GM21381 (cell line): ENCODE data around the gene SCFD2.
"Not testable (repeated sequence)": the region's sequence is repeated elsewhere in the genome, so short reads cannot be mapped to it uniquely, and the experiment has no call there.

Experiments used
- ATAC-seq: cut with Tn5 transposase; IDR thresholded peaks from one replicate; pipeline ENCODE4 v1.9.1; 2021; ENCODE audit warnings: mild to moderate bottlenecking, moderate library complexity; ENCODE audit not compliant: unreplicated experiment

The SCFD2 gene

DNA sequence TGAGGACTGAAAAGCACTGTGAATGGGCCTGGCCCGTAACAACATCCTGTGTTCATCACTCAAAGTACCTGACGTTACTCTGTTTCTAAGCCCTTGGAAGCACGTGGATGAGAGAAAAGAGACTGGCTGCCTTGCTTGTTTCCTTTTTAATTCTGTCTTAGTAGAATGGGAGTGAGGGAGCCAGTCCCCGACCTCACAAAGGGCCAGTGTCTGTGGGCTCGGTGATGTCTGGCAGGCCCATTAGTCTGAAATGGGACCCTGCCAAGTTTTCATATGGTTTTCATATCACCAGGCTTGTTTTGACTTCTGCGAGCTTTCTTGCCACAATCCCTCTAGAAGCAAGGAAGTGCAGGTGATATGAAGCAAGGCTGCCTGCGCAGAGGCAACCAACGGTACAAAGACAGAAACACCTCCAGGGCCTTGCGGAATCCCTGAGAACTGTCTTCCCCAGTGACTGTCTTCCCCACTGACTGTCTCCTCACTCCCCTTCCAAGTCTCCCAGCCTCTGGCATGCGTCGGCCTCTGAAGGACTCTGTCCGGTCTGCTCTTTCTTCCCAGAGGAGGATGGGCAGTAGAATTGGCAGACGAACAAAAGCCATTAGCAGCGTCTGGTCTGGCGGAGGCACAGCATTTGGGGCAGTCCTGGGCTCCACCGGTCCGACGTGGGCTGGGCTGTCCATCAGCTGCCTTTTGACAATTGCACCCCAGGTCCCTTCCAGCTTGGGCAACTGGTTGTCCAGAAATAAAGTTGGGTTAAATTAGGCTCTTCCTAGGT is 524.0 kb downstream of the SCFD2 start:
- ATAC-seq: no peak

DNA sequence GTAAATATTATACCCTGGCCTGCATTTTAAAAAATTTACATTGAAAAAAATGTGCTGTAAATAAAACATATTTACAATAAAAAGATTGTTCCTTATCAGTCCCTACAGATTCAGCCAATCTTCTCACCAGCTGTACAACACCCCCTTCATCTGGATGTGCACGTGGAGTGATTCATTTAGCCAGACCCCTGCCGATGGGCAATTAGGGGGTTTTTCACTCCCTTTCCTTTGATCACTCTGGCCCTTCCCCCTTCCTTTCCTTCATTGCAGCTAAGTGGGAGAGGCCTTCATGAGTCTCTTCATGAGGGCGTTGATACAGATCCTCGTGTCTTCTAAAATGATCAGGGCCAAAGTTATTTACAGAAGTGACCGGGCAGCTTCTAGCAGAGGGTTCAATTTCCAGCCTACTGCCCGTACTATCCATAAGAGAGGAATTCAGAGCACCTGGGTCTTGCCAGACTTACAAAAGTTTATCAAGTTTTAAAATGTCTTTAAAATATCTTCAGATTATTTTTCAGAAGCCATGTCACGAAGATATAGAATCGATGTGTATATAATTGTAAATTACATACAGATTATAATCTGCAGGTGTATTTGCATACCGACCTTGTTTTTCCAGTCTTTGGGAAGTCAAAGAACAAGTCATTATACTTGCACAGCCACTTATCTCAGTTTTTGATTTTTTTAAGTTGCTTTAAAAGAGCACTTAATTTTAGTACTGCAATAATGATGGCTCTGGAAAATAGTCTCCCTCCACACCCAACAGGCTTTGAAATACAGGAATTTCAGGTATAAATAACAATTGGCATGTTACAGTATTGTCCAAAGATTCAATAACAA is 525.1 kb downstream of the SCFD2 start:
- ATAC-seq: no peak

GRCh38 chr4:52838729-52839586 is 526.9 kb downstream of the SCFD2 start:
- ATAC-seq: no peak

DNA sequence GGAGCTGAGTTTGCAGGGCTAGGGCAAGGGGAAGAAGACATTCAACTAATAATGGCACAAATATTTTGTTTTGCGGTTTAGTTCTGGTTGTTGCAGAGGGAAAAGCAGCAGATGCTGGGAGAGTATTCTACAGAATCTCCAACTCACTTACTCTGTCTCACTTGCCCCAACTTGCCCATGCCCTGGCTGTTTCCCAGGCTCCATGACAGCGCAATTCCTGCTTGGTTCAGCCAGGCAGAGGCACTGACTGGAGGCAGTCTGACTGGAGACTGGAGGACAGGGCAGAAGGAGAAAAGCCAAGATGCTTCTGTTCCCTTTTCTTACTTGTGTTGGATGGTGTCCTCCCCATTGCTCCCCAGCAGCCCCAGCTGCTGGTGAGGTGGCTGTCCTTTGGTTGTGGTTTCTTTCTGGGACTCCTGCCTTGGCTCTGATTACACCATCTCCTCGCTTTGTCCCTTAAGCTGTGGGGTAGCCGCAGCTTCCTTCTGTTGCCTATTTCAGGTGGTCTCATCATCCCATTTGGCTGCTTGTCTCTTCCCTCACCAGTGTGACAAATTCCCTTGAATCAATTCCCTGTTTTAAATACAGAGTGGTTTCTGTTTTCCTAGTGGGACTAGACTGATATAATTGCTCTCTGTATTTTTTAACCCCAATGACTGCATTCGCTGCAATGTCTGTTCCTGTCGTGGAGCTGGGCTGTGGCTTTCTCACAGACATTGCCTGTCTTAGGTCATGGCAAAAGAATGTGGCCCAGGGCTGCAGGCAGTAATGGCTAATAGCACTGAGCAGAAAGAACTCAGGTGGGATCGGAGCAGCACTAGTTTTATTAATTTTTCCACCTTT is 527.9 kb downstream of the SCFD2 start:
- no peak for ATAC-seq

- ATAC-seq: no peak
Observed at GRCh38 chr4:52836678-52837077, 529.2 kb downstream of the SCFD2 start.

GRCh38 chr4:52836120-52836519 is 529.7 kb downstream of the SCFD2 start:
- ATAC-seq: no peak

- not testable (repeated sequence) for ATAC-seq
Observed at GRCh38 chr4:52834641-52835456, 531.0 kb downstream of the SCFD2 start.

DNA sequence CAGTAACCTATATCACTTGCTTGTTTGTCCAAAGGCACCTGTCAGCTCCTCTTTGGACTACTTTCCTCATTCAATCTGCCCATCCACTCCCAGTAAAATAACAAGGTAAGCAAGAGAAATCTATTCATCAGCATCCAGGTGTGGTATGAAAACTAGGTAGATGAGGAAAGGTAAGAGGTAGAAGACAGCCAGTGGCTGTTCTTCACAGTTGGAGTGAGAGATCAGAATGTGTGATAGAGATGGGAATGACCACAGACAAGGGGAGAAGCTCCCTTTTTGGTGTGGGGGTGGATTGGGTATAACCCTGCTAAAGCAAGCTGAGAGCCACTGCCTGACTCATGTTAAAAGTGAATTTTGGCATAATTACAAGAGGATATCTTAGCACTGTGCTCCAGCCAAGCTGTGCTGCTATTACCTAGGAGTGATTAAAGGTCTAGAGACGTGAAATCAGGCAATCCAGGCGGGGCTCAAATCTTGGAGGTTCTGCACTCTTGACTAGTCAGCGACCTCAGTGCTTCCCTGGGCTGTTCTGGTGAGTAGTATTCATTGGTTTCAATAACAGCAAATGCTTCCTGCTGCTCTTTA is 531.8 kb downstream of the SCFD2 start:
- ATAC-seq: no peak

GRCh38 chr4:52825460-52826090 is 540.3 kb downstream of the SCFD2 start:
- ATAC-seq: no peak

DNA sequence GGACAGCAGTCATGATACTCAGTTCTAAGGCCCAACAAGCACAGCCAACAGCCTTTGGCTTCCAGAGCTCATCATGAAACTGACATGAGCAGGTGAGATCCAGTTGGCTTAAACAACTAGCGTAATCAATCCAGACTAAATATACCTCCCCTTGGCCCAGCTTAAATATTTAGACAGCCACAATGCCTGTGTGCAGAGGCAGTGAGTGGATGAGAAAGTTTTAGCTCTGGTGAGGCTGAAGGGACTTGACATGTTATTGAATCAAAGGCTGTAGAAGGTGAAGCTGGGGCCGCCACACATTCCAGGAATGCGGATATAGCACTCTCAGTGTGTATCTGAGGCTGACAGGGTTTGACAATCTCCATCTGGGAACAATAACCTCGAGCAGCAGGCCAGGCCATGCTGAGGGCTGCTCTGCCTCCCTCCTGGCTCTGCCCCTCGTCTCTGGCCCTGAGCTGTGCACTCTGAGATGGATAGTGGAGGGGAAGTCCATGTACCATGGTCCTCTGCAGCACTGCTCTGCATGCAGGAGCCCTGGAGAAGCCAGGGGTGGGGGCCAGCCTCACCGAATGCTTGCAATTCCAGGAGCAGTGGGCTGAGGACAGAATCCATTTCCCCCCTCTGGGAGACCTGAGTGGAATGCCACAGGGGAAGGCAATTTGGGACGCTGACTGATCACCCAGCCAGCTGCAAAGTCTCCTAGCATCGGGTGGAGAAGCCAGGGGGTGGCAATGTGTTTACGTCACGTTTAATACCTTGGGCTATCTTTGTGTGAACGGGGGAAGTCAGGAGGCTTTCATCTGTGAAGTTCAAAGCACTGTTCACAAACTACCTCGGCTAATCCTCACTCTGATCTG is 541.0 kb downstream of the SCFD2 start:
- ATAC-seq: no peak

- no peak for ATAC-seq
Observed at GRCh38 chr4:52824270-52824602, 541.6 kb downstream of the SCFD2 start.

DNA sequence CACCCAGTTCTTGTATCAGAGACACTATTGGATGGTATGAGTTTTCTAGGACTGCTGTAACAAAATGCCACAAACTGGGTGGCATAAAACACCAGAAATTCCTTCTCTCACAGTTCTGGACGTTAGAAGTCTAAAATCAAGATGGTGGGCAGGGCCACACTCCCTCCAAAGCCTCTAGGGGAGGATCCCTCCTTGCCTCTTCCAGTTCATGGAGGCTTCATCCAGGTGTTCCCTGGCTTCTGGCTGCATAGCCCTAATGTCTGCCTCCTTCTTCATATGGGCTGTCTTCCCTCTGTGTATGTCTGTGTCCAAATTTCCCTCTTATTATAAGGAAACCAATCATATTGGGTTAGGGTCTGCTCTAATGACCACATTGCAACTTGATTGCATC is 542.2 kb downstream of the SCFD2 start:
- ATAC-seq: no peak
